HG03135 (cell line): ENCODE data around the gene TET3.

Source experiments
- ATAC-seq: cut with Tn5 transposase; IDR thresholded peaks from one replicate; pipeline ENCODE4 v1.9.1; 2021; ENCODE audit warnings: mild to moderate bottlenecking, moderate library complexity; ENCODE audit not compliant: unreplicated experiment

The TET3 gene

GRCh38 chr2:73964223-73964622 is 20.5 kb upstream of the TET3 start:
- ATAC-seq, result no peak

GRCh38 chr2:73965053-73965452 is 19.7 kb upstream of the TET3 start:
- ATAC-seq, result no peak

- ATAC-seq, result no peak
Measured at GRCh38 chr2:73968357-73968937, 16.3 kb upstream of the TET3 start.

- ATAC-seq, result no peak
Measured at GRCh38 chr2:73969356-73969755, 15.4 kb upstream of the TET3 start.

- ATAC-seq, result no peak
Measured at GRCh38 chr2:73970141-73970803, 14.4 kb upstream of the TET3 start.

- peak; percentile 68 for ATAC-seq
Measured at GRCh38 chr2:73970850-73971471, 13.7 kb upstream of the TET3 start.

- no peak for ATAC-seq
Measured at GRCh38 chr2:73971722-73972121, 13.0 kb upstream of the TET3 start.

- no peak for ATAC-seq
Measured at GRCh38 chr2:73972846-73973245, 11.9 kb upstream of the TET3 start.

GRCh38 chr2:73975731-73976130 is 9.0 kb upstream of the TET3 start:
- ATAC-seq, result no peak

GRCh38 chr2:73976803-73977202 is 7.9 kb upstream of the TET3 start:
- no peak for ATAC-seq

- ATAC-seq, result no peak
Measured at GRCh38 chr2:73977466-73977865, 7.2 kb upstream of the TET3 start.

GRCh38 chr2:73979021-73979420 is 5.7 kb upstream of the TET3 start:
- ATAC-seq, result no peak

GRCh38 chr2:73979686-73980085 is 5.0 kb upstream of the TET3 start:
- no peak for ATAC-seq

GRCh38 chr2:73980566-73980965 is 4.1 kb upstream of the TET3 start:
- ATAC-seq, result no peak

GRCh38 chr2:73981081-73982001 is 3.4 kb upstream of the TET3 start:
- no peak for ATAC-seq

GRCh38 chr2:73982140-73982617 is 2.5 kb upstream of the TET3 start:
- ATAC-seq, result no peak

- peak; percentile 1 for ATAC-seq
Measured at GRCh38 chr2:73983322-73984202, 1.1 kb upstream of the TET3 start.

- ATAC-seq, result peak; percentile 10
Measured at GRCh38 chr2:73984922-73985307, 205 bp downstream of the TET3 start.

- ATAC-seq, result peak; percentile 35
Measured at GRCh38 chr2:73985308-73986084, 786 bp downstream of the TET3 start.
